Tibial artery (tissue), 4 donors: ENCODE results near the gene NDOR1.

ENCODE experiments used
- DNase-seq, 2 donors: peaks; one replicate each; pipeline ENCODE4 v3.0.0-alpha.2; 2019
- H3K27ac ChIP-seq, 2 donors: fragments of 200-600 bp; sonication (generic) in 1 of 2; 1 replicate in 1 of 2; 2 replicates in 1 of 2; pipeline ENCODE4 v1.5.1; 2018 to 2019; ENCODE audit warnings: mild to moderate bottlenecking in 1 of 2
- H3K27me3 ChIP-seq, 2 donors: fragments of 200-600 bp; sonication (generic) in 1 of 2; one replicate each; pipeline versions ENCODE4 v1.5.1 to v1.6.0; 2016 to 2019
- H3K36me3 ChIP-seq, 3 donors: fragments of 200-600 bp; sonication (generic) in 2 of 3; one replicate each; pipeline ENCODE4 v1.5.1; 2016 to 2019; ENCODE audit warnings: mild to moderate bottlenecking in 2 of 3
- H3K4me1 ChIP-seq, 4 donors: fragments of 200-600 bp; sonication (generic) in 2 of 4; 1 replicate in 3 of 4; 2 replicates in 1 of 4; pipeline ENCODE4 v1.5.1; 2016 to 2019
- H3K4me3 ChIP-seq, 2 donors: fragments of 200-600 bp; sonication (generic) in 1 of 2; 1 replicate in 1 of 2; 2 replicates in 1 of 2; pipeline ENCODE4 v1.5.1; 2018 to 2019; ENCODE audit warnings: mild to moderate bottlenecking in 2 of 2
- H3K9me3 ChIP-seq, 3 donors: fragments of 200-600 bp; sonication (generic) in 1 of 3; one replicate each; pipeline ENCODE4 v1.5.1; 2016 to 2019
- CTCF ChIP-seq, 2 experiments: fragments of 200-600 bp in 1 of 2; fragments of 450-650 bp in 1 of 2; IDR thresholded peaks; one replicate each; pipeline ENCODE4 v1.5.1; 2017 to 2019; ENCODE audit warnings: antibody characterized with exemption in 2 of 2, mild to moderate bottlenecking in 1 of 2, moderate library complexity in 1 of 2
- intact Hi-C: fragments of 100-400 bp; cut with DNase I; formaldehyde crosslinking; loops from one replicate; pipeline ENCODE4 v1.15.0; 2023; ENCODE audit warnings: low total_unique reads

The NDOR1 gene

GRCh38 chr9:137169896-137170358, 35.6 kb upstream of the NDOR1 start, which contains the start of gene LRRC26:
Gene LRRC26, minus strand, starts transcription at chr9:137170051. Its CDS starts 108 bp downstream, at chr9:137169943.
- no peak within 1 kb of the TSS for H3K27ac ChIP-seq
- TF ChIP-seq CTCF (IDR thresholded peaks at IDR 0.05): no peak
- H3K36me3 ChIP-seq: no peaks in the 10 kb centered on the region
- peaks cover 10 to 83% of the 10 kb centered on the region in 2 donors for H3K27me3 ChIP-seq
- peak within 1 kb of the TSS; percentile 13 to 46 for H3K4me3 ChIP-seq
- no peak for DNase-seq
- no peaks in the 10 kb centered on the region for H3K9me3 ChIP-seq
- intact Hi-C loops: no loop called here
- peaks cover 0 to 51% (median 27%) of the 10 kb centered on the region in 4 donors for H3K4me1 ChIP-seq

GRCh38 chr9:137170486-137171148, 34.9 kb upstream of the NDOR1 start:
- no peak for TF ChIP-seq CTCF (IDR thresholded peaks at IDR 0.05)
- Histone ChIP-seq H3K36me3 (no peaks in the 10 kb centered on the region), H3K9me3 (no peaks in the 10 kb centered on the region), H3K27me3 (peaks cover 10 to 76% of the 10 kb centered on the region in 2 donors), H3K4me3 (no peak overlapping the region), H3K27ac (no peak overlapping the region), H3K4me1 (peaks cover 0 to 51% (median 27%) of the 10 kb centered on the region in 4 donors)
- DNase-seq: no peak
- intact Hi-C loops: no loop called here

GRCh38 chr9:137171149-137171900, 34.2 kb upstream of the NDOR1 start:
- TF ChIP-seq CTCF (IDR thresholded peaks at IDR 0.05): no peak
- Histone ChIP-seq H3K4me1 (peaks cover 0 to 51% (median 27%) of the 10 kb centered on the region in 4 donors), H3K27ac (no peak overlapping the region), H3K4me3 (no peak overlapping the region), H3K9me3 (no peaks in the 10 kb centered on the region), H3K27me3 (peaks cover 5 to 69% of the 10 kb centered on the region in 2 donors), H3K36me3 (no peaks in the 10 kb centered on the region)
- intact Hi-C loops: no loop called here
- DNase-seq: no peak

GRCh38 chr9:137172901-137173795, 32.4 kb upstream of the NDOR1 start:
- Histone ChIP-seq H3K36me3 (peaks cover 0 to 15% (median 0%) of the 10 kb centered on the region in 3 donors), H3K27ac (no peak overlapping the region), H3K4me3 (no peak overlapping the region), H3K4me1 (peaks cover 0 to 35% (median 18%) of the 10 kb centered on the region in 4 donors), H3K27me3 (peaks cover 0 to 51% of the 10 kb centered on the region in 2 donors), H3K9me3 (no peaks in the 10 kb centered on the region)
- intact Hi-C loops: no loop called here
- no peak for DNase-seq
- TF ChIP-seq CTCF (IDR thresholded peaks at IDR 0.05): no peak
